PFSK-1 (cell line): ENCODE data around the gene FLRT3.

Source experiments
- SIN3A ChIP-seq: IDR thresholded peaks from 2 replicates; pipeline ENCODE4 v1.6.1; 2012; ENCODE audit warnings: mild to moderate bottlenecking, low read length, moderate library complexity, borderline replicate concordance; ENCODE audit not compliant: insufficient read depth
- TF ChIP-seq, protein P1 (sequence below), 2 experiments: IDR thresholded peaks; 2 replicates each; pipeline versions ENCODE4 v1.6.1 to v1.8.0; 2011 to 2012; ENCODE audit warnings: low read depth in 2 of 2, low read length in 2 of 2, control low read depth in 1 of 2, inconsistent platforms in 1 of 2, mild to moderate bottlenecking in 1 of 2, moderate library complexity in 1 of 2; ENCODE audit not compliant: insufficient read depth in 1 of 2

DNA sequence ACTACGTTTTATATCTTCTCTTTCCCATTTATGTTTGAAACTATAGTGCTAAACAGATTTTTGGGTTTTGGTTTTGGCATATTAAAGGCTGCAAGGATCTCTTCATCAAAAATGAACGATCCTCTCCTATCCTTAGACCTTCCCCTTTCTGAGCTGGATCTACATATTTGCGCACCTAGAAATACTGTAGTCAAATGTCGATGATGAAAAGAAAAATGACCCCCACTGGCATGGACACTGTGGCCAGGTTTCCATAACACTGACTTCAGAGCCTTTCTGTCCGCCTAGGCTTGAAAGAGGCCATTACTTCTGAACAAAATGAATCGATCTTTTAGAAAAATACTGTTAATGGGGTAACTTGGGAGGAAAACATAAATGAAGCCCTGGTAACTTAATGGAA is 5.8 kb downstream of the FLRT3 start:
- TF ChIP-seq, protein P1, sequence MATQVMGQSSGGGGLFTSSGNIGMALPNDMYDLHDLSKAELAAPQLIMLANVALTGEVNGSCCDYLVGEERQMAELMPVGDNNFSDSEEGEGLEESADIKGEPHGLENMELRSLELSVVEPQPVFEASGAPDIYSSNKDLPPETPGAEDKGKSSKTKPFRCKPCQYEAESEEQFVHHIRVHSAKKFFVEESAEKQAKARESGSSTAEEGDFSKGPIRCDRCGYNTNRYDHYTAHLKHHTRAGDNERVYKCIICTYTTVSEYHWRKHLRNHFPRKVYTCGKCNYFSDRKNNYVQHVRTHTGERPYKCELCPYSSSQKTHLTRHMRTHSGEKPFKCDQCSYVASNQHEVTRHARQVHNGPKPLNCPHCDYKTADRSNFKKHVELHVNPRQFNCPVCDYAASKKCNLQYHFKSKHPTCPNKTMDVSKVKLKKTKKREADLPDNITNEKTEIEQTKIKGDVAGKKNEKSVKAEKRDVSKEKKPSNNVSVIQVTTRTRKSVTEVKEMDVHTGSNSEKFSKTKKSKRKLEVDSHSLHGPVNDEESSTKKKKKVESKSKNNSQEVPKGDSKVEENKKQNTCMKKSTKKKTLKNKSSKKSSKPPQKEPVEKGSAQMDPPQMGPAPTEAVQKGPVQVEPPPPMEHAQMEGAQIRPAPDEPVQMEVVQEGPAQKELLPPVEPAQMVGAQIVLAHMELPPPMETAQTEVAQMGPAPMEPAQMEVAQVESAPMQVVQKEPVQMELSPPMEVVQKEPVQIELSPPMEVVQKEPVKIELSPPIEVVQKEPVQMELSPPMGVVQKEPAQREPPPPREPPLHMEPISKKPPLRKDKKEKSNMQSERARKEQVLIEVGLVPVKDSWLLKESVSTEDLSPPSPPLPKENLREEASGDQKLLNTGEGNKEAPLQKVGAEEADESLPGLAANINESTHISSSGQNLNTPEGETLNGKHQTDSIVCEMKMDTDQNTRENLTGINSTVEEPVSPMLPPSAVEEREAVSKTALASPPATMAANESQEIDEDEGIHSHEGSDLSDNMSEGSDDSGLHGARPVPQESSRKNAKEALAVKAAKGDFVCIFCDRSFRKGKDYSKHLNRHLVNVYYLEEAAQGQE (IDR thresholded peaks at IDR 0.05; ENCODE audit: insufficient read depth in 1 of 2, low read depth in 2 of 2, low read length in 2 of 2) = no peak
- TF ChIP-seq SIN3A = no peak
